GM21737 (cell line): ENCODE data around the gene CELF1.

Source experiments
- ATAC-seq: cut with Tn5 transposase; IDR thresholded peaks from one replicate; pipeline ENCODE4 v1.9.1; 2021; ENCODE audit warnings: mild to moderate bottlenecking, moderate library complexity; ENCODE audit not compliant: unreplicated experiment

CELF1 gene

GRCh38 chr11:47451436-47451835 is 101.5 kb downstream of the CELF1 start:
- ATAC-seq, result no peak

DNA sequence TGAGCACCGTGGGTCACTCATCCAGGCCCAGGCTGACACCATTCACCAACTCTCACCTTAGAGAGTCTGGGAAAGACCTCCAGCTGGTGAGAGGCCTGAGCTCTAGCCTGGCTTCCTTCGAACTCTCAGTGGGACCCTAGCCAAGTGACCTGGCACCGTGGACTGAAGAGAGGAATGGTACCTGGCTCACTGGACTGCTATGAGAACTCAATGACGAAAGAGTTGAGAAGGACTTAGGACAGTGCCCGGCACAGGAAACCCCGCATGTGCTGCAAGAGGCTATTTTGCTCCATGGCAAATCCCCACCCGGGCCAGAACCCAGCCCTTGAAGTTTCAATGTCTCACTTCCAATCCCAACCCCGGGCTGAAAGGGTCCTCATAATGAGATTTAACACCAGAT is 103.4 kb downstream of the CELF1 start:
- ATAC-seq, result no peak

DNA sequence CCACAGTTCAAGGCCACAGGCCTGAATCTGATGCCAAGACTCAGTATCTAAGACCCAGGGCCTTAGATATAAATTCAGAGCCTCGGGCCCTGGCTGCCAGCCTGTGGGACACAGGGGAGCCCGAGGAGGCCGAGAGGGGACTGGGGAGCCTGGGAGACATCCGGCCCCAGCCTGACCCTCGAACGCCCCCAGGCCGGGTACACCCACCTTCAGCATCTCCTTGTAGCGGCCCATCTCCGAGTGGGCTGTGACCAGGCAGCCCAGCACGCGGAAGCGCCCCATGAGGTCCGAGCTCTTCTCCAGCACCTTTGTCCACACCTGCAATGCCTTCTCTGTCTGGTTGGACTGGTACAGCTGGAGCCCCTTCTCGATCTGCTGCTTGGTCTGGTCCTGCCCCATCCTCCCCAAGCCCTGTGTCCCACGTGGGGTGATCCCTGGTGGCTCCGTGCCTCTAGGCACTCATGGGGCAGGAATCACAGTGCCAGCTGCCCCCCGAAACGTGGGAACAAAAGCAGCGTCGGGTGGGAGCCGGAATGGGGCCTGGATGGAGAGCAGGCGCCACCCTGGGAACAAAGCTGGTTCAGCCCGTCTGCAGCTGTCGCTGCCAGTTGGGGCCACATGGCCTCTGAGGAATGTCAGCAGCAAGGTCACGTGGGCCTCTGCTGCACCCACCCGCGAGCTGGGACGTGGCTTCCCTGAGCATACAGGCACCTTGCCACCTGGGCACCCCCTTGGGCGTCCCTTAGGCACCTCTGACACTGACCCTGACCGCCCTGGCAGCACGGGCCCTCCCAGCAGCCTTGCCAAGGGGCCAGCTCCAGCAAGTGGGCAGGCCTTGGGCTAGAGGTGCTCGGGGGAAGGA is 104.1 kb downstream of the CELF1 start, which contains the start of gene RAPSN:
TSS of gene RAPSN (minus strand) at position 571 of the 862 bp plus-strand sequence. CDS start at position 399, 172 bp downstream.
- ATAC-seq, result no peak

- no peak for ATAC-seq
Observed at GRCh38 chr11:47447906-47448305, 105.0 kb downstream of the CELF1 start.

DNA sequence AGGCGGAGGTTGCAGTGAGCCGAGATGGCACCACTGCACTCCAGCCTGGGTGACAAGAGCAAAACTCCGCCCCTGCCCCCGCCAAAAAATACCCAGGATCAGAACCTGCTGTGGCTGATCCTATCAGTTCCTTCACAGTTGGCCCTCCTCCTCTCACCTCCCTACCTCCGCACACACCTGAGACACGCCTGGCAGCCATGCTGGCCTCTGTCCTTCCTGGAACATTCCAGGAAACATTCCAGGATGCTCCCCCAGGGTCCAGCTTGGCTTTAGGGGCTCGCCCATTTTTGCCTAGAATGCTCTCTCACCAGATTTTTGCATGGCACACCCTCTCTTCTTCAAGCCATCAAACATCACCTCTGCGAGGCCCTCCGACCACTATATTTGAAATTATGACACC is 106.1 kb downstream of the CELF1 start:
- ATAC-seq, result no peak

GRCh38 chr11:47445840-47446239 is 107.1 kb downstream of the CELF1 start:
- ATAC-seq, result no peak

DNA sequence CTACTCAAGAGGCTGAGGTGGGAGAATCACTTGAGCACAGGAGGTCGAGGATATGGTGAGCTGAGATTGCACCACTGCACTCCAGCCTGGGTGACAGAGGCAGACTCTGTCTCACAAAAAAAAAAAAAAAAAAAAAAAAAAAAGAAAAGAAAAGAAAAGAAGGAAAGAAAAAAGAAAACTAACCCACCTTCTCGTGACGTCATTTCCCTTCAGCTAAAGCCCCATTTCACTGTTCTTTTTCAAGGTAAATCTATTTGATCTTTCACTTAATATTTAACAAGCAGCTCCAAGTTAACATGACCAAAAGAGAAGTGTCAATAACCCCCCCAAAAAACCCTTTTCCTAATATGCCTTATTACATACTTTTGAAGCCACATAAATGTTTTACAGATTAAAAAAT is 109.1 kb downstream of the CELF1 start:
- ATAC-seq, result no peak

DNA sequence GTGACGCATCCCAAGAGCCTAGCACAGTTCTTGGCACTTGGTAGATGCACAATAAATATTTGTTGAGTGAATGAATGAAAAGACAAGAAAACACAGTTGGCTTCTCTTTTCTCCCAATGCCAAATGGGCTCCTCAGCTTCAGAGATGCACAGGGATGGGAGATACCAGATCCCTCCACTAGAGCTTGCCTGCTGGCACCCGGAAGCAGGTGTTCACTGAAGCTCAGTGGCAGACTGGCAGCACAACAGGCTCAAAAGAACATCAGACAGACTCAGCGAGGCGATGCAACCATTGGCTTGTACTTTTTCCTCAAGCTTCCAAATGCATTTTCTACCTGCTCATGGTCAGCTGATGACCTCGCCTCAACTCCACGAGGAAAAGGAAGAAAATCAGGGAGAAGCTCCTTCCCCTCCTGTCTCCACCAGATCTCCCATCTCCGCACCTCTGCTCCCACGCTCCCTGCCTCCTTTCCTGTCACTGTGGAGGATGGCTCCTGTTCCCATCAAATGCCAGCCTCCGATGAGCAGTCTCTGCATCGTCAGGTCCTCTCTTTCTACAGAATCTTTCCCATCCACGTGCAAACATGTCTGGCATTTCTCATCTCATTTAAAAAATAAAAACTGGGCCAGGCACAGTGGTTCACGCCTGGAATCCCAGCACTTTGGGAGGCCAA is 109.8 kb downstream of the CELF1 start:
- no peak for ATAC-seq

- ATAC-seq, result no peak
Observed at GRCh38 chr11:47442514-47442913, 110.4 kb downstream of the CELF1 start.

GRCh38 chr11:47441421-47441820 is 111.5 kb downstream of the CELF1 start:
- no peak for ATAC-seq

DNA sequence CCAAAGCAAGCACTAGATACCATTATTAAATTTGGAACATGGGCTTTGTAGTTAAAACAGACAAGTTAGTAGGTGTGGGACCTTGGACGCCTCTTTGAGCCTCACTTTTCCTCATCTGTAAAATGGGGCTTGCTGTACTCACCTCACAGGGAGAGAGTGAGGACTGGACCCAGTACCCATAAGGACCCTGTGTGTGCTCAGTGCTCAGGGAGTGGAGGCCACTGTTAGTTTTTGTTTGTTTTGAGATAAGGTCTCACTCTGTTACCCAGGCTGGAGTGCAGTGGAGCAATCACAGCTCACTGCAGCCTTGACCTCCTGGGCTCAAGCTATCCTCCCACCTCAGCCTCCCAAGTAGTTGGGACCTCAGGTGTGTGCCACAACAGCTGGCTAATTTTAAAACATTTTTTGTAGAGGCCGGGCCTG is 112.9 kb downstream of the CELF1 start:
- ATAC-seq, result no peak

DNA sequence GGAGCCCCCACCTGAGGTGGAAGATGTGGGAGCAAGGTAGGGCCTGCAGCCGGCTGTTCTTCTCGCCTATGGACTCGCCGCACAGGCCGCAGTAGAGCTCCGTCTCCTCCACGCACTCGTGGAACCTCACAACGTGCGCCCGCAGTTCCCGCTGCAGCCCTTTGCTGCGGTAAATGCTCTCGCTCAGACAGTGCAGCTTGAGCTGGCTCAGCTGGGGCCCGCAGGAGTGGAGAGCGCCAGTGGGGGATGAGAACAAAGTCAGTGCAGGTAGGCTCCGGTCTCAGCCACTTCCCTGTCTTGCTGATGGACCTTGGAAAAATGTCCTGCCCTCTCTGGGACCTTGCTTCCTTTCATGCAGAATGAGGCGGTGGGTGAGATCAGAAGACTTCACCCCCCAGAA is 114.2 kb downstream of the CELF1 start:
- no peak for ATAC-seq

GRCh38 chr11:47437746-47438418 is 115.0 kb downstream of the CELF1 start:
- ATAC-seq, result no peak

DNA sequence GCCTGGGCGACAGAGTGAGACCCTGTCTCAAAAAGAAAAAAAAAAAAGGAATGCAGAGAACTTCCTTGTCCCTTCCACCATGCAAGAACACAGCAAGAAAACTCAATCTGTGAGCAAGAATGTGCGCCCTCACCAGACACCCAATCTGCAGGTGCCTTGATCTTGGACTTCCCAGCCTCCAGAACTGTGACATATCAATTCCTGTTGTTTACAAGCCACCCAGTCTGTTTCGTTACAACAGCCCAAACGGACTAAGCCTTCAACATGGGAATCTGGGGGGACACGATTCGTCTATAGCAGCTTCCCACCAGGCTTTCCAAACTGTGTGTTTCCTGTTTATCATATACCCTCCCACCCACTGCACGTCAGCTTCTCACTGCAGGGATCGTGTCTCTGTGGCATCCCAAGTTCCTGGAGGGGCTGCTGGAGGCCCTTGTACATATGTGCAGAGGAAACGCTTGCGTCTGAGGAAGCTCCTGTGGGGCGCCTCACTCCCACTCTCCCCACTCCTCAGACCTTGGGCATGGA is 115.7 kb downstream of the CELF1 start:
- ATAC-seq, result no peak

DNA sequence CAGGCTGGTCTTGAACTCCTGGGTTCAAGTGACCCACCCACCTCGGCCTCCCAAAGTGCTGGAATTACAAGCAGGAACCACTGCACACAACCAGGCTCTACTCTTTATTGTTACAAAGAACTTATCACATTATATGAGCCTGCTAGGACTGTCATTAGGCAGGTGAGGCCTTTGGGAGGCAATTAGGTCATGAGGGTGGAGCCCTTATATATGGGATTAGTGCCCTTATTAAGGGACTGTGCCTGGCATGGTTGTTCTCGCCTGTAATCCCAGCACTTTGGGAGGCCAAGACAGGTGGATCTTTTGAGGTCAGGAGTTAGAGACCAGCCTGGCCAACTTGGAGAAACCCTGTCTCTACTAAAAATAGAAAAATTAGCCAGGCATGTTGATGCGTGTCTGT is 116.2 kb downstream of the CELF1 start:
- no peak for ATAC-seq

GRCh38 chr11:47435687-47436086 is 117.2 kb downstream of the CELF1 start:
- no peak for ATAC-seq

DNA sequence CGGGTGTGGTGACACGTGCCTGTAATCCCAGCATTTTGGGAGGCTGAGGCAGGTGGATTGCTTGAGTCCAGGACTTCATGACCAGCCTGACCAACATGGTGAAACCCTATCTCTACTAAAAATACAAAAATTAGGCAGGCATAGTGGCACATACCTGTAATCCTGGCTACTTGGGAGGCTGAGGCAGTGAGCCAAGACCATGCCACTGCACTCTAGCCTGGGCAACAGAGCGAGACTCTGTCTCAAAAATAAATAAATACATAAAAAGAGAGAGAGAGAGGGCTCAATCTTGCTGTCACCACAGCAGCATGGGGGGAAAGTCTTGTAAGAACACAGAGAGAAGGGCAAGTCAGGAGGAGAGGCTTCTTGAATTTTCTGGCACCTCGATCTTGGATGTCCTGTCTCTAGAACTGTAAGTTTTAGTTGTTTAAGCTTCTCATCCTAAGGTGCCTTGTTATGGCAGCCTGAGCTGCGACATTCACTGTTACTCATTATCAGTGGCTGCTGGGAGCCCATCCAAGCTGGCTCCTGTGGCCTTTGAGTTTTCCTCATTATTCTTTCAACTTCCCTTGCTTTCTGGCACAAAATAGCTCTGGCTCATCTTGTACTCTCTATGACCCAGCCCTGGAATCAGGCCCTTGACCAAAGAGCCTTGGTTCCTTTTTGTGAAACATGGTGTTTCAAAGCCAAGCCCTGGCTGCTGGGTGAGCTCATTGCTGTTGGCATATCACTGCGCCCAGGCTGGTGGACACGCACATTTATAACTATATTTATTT is 118.7 kb downstream of the CELF1 start:
- no peak for ATAC-seq

DNA sequence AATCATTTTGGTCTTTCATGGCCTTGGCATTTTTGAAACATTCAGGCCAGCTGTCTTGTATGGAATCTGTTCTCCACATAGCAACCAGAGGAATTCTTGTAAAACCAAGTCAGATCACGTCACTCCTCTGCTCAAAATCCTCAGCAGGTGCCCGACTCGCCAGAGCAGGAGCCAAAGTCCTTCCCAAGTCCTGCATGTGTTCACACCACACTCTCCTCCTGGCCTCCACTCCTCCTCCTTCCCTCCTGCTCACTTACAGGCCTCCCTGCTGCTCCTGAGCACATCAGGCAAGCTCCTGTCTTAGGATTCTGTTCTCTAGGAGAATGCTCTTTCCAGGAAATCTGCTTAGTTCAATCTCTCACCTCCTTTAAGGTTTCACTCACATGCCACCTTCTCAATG is 119.8 kb downstream of the CELF1 start:
- ATAC-seq, result no peak

GRCh38 chr11:47431356-47432083 is 121.4 kb downstream of the CELF1 start:
- ATAC-seq, result no peak

DNA sequence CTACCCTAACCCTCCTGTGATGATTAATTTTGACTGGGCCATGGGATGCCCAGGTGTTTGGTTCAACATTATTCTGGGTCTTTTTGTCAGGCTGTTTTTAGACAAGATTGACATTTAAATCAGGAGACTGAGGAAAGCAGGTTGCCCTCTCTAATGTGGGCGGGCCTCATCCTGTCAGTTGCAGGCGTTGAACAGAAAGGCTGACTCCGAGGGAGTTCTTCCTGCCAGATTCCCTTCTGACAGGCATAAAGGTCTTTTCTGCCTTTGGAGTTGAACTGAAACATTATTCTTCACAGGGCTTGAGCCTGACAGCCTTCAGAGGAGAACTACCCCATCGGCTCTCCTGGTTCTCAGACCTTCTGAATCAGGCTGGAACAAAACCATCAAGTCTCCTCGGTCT is 122.4 kb downstream of the CELF1 start:
- no peak for ATAC-seq
